GM18907 (cell line): Measurements from ENCODE around the gene ZNF774.
"Not testable (repeated sequence)": the region's sequence is repeated elsewhere in the genome, so short reads cannot be mapped to it uniquely, and the experiment has no call there.

Experiments
- ATAC-seq: cut with Tn5 transposase; IDR thresholded peaks from one replicate; pipeline ENCODE4 v1.9.1; 2021; ENCODE audit warnings: mild to moderate bottlenecking, moderate library complexity; ENCODE audit not compliant: unreplicated experiment

The ZNF774 gene

DNA sequence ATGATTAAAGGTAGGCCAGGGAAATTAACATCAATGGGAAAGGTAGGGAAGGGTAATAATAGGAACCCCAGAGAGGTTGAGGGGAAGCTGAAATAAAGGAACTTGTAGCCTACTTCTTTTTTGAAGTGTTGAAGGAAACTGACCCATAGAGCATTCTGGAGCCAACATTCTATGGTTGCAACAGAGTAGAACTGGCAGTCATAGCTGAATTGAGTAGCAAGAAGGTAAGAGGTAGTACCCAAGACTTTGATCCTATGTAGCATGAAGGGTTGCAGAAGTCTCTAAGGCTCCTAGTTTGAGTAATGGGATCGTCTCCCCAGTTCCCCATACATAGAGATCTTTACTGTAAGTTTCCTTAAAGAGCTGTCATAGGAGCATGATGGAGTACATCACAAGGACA lies 7.4 kb upstream of the ZNF774 start:
- ATAC-seq: no peak

DNA sequence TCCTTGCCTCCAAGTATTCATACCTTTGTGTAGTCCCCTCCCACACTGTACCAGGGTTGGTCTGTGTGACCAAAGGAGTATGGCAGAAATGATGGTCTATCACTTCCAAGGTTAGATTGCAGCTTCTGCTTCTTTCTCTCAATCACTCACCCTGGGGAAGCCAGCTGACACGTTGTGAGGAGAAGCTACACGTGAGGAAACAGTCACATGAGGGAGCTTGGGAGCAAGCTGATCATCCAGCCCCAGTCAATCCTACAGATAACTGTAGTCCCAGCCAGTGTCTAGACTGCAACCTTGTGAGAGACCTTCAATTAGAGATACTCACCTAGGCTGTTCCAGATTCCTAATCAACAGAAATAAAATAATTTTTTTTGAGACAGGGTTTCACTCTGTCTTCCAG lies 6.2 kb upstream of the ZNF774 start:
- ATAC-seq: no peak

DNA sequence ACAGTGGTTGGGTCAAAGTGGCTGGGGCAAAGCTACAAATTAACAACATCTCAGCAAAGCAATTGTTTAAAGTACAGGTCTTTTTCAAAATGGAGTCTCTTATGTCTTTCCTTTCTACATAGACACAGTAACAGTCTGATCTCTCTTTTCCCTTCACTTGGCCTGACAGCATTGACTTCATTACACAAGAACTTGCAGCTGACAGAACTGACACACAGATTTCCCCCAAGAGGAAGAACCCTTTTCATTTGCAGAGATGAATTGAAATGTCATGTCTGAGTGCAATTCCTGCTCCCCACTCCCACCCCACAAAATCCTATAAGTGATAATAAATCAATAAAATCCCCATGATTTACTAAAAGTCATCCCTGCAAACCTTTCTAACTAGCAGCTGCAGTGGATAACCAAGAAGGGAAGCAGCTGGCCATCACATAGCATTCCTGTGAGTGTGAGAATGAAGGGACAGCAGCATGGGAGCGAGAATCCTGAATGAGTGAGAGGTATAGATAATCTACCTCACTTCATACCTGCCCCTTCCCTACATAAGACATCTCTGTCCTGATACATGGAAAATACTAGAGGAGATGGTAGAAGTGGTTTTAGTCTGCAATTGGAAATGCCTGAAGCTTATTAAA lies 4.5 kb upstream of the ZNF774 start:
- ATAC-seq: not testable (repeated sequence)

GRCh38 chr15:90348456-90348855 lies 3.6 kb upstream of the ZNF774 start:
- no peak for ATAC-seq

DNA sequence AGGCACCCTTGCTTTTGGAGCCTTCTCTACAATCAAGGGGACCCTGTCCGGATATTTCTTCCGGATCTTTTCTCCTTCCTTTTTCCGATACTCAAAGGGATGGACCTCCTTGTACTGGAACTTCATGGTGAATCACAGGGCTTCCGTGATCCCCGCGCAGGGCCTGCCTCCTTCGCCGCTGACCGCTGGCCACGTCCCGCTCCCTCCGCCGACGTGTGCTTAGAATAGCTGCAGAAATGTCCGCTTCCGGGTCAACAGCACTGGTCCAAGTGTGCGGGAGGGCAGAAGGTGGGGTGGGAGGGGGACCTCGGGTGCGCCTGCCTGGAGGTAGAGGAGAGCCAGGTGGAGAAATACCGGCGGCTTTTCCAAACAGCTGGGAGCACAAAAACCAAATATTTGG lies 3.0 kb upstream of the ZNF774 start:
- no peak for ATAC-seq

GRCh38 chr15:90349821-90350220 lies 2.3 kb upstream of the ZNF774 start:
- ATAC-seq: no peak

GRCh38 chr15:90351479-90352106 lies 491 bp upstream of the ZNF774 start:
- ATAC-seq: peak; percentile 23

GRCh38 chr15:90354986-90355385 lies 2.9 kb downstream of the ZNF774 start:
- ATAC-seq: no peak

- ATAC-seq: no peak
Observed at GRCh38 chr15:90358124-90359033, 6.3 kb downstream of the ZNF774 start.

DNA sequence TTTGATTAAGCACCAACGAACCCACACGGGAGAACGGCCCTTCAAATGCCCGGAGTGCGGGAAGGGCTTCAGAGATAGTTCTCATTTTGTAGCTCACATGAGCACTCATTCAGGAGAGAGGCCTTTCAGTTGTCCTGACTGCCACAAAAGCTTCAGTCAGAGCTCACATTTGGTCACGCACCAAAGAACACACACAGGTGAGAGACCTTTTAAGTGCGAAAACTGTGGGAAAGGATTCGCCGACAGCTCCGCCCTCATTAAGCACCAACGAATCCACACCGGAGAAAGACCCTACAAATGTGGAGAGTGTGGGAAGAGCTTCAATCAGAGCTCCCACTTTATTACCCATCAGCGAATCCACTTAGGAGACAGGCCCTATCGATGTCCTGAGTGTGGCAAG lies 8.7 kb downstream of the ZNF774 start:
- no peak for ATAC-seq

DNA sequence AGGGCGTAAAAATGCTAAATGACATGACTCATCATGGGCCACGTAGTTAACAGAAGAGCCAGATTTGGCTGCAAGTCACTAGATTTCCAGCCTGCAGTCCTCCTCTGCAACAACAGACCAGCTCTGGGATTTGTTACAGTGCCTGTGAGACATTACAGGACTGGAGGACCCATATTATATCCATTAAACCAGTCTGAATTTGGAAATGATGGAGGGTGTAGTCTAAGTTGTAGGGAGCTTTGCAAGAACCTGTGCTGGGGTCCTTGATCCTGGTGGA lies 10.8 kb downstream of the ZNF774 start:
- no peak for ATAC-seq

GRCh38 chr15:90364251-90364650 lies 12.2 kb downstream of the ZNF774 start:
- no peak for ATAC-seq

DNA sequence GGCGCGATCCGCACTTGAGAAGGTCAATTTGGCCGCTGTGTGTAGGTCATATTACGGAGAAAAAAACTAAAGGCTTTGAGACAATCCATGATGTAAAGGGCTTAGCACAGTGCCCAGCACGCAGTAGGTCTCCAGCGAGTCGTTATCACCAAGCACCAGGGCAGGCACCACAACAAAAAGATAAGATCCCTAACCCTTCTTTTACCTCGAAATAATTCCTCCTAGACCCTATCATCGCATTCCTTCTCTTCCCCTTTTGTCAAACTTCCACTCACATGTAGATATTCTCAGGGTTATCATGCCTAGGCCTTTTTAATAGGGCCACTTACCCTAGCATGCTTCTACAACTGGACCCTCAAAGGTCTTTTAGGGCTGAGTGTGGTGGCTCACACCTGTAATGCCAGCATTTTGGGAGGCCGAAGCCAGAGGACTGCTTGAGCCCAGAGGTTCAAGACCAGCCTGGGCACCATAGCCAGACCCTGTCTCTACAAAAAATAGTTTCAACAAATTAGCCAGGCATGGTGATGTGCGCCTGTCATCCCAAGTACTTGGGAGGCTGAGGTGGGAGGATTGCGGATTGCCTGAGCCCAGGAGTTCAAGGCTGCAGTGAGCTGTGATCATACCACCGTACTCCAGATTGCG lies 13.5 kb downstream of the ZNF774 start:
- ATAC-seq: no peak

DNA sequence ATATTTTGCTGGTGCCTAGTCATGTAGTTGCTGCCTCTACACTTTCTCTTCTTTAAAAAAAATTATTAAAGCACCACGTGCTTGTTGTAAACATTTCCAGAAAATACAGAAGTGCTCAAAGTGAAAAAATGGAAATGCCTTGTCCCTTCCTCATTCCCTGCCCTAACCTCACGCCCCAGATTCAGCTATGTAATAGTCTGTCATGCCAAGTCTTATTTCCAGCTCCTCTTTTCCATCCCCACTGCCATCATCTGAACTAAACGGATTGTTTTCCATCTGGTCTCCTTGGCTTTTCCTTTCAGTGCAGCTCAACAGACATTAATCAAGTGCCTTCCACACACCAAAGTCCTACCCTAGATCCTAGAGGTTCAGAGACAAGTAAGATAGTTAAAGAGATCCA lies 15.5 kb downstream of the ZNF774 start:
- ATAC-seq: no peak

- ATAC-seq: no peak
Observed at GRCh38 chr15:90375071-90375470, 23.0 kb downstream of the ZNF774 start.

DNA sequence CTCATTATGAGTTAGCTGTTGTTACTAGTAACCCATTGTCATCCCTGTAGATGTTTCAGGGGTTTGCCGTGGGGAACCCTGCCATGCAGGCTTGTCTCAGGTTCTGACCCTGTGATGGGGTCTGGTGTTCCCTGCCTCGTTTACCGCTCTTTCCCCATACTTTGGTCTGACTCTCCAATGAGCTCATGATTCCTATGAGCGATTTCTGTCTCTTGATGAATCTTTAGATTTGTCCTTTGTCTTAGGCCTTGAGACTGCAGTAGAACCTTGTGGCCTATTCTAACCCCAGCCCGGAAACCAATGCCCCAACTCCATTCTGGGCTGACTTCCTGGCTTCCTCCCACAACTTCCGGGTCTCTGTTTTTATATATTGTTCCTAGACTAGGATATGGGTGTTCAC lies 24.7 kb downstream of the ZNF774 start:
- ATAC-seq: no peak

- ATAC-seq: no peak
Observed at GRCh38 chr15:90379263-90379662, 27.2 kb downstream of the ZNF774 start.

DNA sequence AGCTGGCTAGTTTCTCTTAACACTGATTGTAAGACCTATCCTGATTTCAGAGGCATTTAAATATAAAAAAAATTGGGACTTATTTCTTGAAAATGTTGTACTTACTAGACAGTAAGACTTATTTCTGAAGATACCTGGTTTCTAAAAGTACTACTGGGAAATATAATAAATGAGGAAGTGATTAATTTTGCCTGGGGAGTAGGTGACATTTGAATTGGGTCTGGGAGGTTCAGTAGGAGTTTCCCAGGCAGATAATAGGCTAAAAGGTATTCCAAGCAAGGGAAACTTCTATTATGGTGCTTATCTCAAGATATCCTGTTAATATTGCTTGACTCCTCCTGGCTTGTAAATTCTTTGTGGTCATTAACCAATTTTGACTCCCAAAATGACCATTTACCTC lies 29.4 kb downstream of the ZNF774 start:
- ATAC-seq: no peak

DNA sequence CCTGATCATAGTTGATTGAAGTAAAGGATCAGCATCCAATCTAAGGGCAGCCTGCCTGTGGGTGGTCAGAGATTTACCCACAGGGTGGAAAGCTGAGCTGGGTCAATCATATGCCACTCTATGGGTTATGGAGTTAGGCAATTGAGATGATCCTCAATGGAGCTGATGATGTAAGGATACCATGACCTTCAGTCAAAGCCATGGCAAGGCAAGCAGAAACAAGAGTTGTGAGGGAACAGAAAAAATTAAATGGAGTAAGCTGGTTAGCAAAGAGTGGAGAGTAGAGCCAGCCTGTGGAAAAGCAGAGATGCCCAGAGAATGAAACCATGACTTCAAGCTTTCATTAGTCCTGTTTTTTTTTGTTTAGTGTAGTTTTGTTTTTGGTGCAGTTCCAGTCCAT lies 30.2 kb downstream of the ZNF774 start:
- ATAC-seq: no peak

DNA sequence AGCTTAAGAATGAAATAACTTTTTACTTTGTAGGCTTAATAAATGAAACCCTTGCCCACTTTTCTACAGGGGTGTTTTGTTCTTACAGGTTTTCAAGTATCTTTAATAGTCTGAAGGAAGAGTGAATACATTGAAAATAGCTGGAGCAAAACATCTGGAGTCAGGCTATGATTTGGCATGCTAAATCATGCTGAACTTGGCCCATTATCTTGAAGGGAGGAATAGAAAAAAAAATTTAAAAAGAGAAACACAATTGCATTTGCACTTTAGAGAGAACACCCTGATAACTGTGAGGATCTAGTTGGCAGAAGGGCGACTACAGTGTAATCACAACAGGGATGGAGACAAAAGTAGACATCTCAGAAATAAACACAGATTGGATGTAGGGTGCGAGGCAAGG lies 34.1 kb downstream of the ZNF774 start:
- ATAC-seq: no peak

GRCh38 chr15:90387534-90388461 lies 35.7 kb downstream of the ZNF774 start, which contains the start of gene IQGAP1:
IQGAP1 (plus strand) TSS chr15:90388242; CDS start chr15:90388342, 100 bp downstream.
- ATAC-seq: peak; percentile 93
